H1 (cell line): ENCODE measurements around the gene YEATS4. TPM values are rescaled to one million over a fixed set of nuclear protein-coding genes. Genes with fewer than 3 reads are reported as not detected.

Experiments used
- CTCF ChIA-PET: fragments of 300-600 bp; sonication (Branson Sonifier 250); formaldehyde crosslinking; loops from one replicate; lab custom pipeline; 2021; ENCODE audit not compliant: partially characterized antibody; lab: Charles Lee
- POLR2A ChIA-PET: fragments of 300-600 bp; sonication (Branson Sonifier 250); formaldehyde crosslinking; loops from one replicate; lab custom pipeline; 2021; ENCODE audit warnings: inconsistent platforms; ENCODE audit not compliant: partially characterized antibody; lab: Charles Lee
- DNase-seq, 2 experiments: peaks; one replicate each; pipeline versions ENCODE4 v3.0.0 to v3.0.0-alpha.2; 2010 to 2022; ENCODE audit warnings: low spot score in 2 of 2, low read depth in 1 of 2, mixed read lengths in 1 of 2
- FAIRE-seq: peaks from 2 replicates; lab custom pipeline; 2011; peaks lifted over from hg19 to GRCh38; lab: Jason Lieb, UNC
- H2AFZ ChIP-seq: 2 replicates; pipeline ENCODE4 v1.8.1; 2012; ENCODE audit warnings: low read length, inconsistent platforms
- H2AK5ac ChIP-seq: 2 replicates; pipeline ENCODE4 v1.6.1; 2013; ENCODE audit warnings: low read depth, low read length
- H2BK120ac ChIP-seq: replicated peaks from 2 replicates; pipeline ENCODE3; 2013; ENCODE audit warnings: low read depth, low read length, inconsistent platforms
- H2BK12ac ChIP-seq: 2 replicates; pipeline ENCODE4 v1.6.1; 2013; ENCODE audit warnings: low read depth, low read length
- H2BK15ac ChIP-seq: 2 replicates; pipeline ENCODE4 v1.6.1; 2013; ENCODE audit warnings: low read length
- H2BK20ac ChIP-seq: 2 replicates; pipeline ENCODE4 v1.6.1; 2013; ENCODE audit warnings: low read length
- H2BK5ac ChIP-seq: 2 replicates; pipeline ENCODE4 v1.6.1; 2013; ENCODE audit warnings: low read depth, low read length
- H3K14ac ChIP-seq: 2 replicates; pipeline ENCODE4 v1.6.1; 2013; ENCODE audit warnings: inconsistent platforms; ENCODE audit not compliant: insufficient read length
- H3K18ac ChIP-seq: 2 replicates; pipeline ENCODE4 v1.6.1; 2013; ENCODE audit warnings: low read length; ENCODE audit errors: extremely low read depth
- H3K23ac ChIP-seq: 2 replicates; pipeline ENCODE4 v1.6.1; 2013; ENCODE audit warnings: inconsistent platforms; ENCODE audit not compliant: insufficient read length
- H3K23me2 ChIP-seq: 2 replicates; pipeline ENCODE4 v1.6.1; 2013; ENCODE audit warnings: low read depth, low read length
- H3K27ac ChIP-seq: 2 replicates; pipeline ENCODE4 v1.6.1; 2011; ENCODE audit warnings: low read depth, low read length, inconsistent platforms
- H3K27me3 ChIP-seq, 4 experiments: replicated peaks in 1 of 4; 1 replicate in 1 of 4; 2 replicates in 3 of 4; pipeline versions ENCODE4 v1.6.1 to v1.8.1; 2011 to 2013; ENCODE audit warnings: low read length in 3 of 4, mild to moderate bottlenecking in 3 of 4, inconsistent platforms in 2 of 4, mixed read lengths in 2 of 4, moderate library complexity in 1 of 4; ENCODE audit not compliant: control insufficient read depth in 3 of 4, insufficient read depth in 3 of 4; ENCODE audit errors: extremely low read depth in 1 of 4
- H3K36me3 ChIP-seq, 4 experiments: 2 replicates each; pipeline versions ENCODE4 v1.6.1 to v1.8.1; 2011 to 2013; ENCODE audit warnings: mild to moderate bottlenecking in 4 of 4, low read length in 3 of 4, moderate library complexity in 2 of 4, control low read depth in 1 of 4, inconsistent platforms in 1 of 4; ENCODE audit not compliant: insufficient read depth in 4 of 4, control insufficient read depth in 2 of 4
- H3K4ac ChIP-seq: replicated peaks from 2 replicates; pipeline ENCODE3; 2013; ENCODE audit warnings: low read length, low read depth, mixed read lengths, inconsistent platforms; ENCODE audit not compliant: insufficient read length
- H3K4me1 ChIP-seq, 4 experiments: replicated peaks in 1 of 4; 1 replicate in 1 of 4; 2 replicates in 3 of 4; pipeline versions ENCODE4 v1.6.1 to v1.8.1; 2011 to 2013; ENCODE audit warnings: low read length in 3 of 4, inconsistent platforms in 2 of 4, mixed read lengths in 1 of 4; ENCODE audit not compliant: insufficient read depth in 4 of 4, control insufficient read depth in 3 of 4
- H3K4me2 ChIP-seq, 2 experiments: 2 replicates each; pipeline versions ENCODE4 v1.6.1 to v1.8.1; 2011 to 2013; ENCODE audit warnings: low read depth in 2 of 2, low read length in 2 of 2, control low read depth in 1 of 2, inconsistent platforms in 1 of 2, mild to moderate bottlenecking in 1 of 2; ENCODE audit not compliant: insufficient read depth in 1 of 2
- H3K4me3 ChIP-seq, 4 experiments: fragments of 200-600, 300-600 bp in 1 of 4; sonication (generic), shearing (Covaris generic), sonication (Bioruptor Twin) in 1 of 4; 2 replicates each; pipeline versions ENCODE4 v1.5.1 to v1.8.1; 2011 to 2016; ENCODE audit warnings: low read length in 4 of 4, low read depth in 3 of 4, control low read depth in 2 of 4, inconsistent platforms in 2 of 4, mild to moderate bottlenecking in 2 of 4, mixed read lengths in 1 of 4, moderate library complexity in 1 of 4; ENCODE audit not compliant: insufficient read depth in 2 of 4; ENCODE audit errors: extremely low read depth in 1 of 4
- H3K56ac ChIP-seq: replicated peaks from 2 replicates; pipeline ENCODE3; 2013; ENCODE audit warnings: low read depth, mild to moderate bottlenecking, mixed read lengths, low read length, inconsistent platforms; ENCODE audit not compliant: insufficient read length
- H3K79me1 ChIP-seq: 2 replicates; pipeline ENCODE4 v1.6.1; 2013; ENCODE audit warnings: low read depth, low read length, control low read depth
- H3K79me2 ChIP-seq, 2 experiments: 2 replicates each; pipeline versions ENCODE4 v1.6.1 to v1.8.1; 2012 to 2013; ENCODE audit warnings: low read length in 2 of 2, mild to moderate bottlenecking in 2 of 2, inconsistent platforms in 1 of 2; ENCODE audit not compliant: insufficient read depth in 2 of 2, control insufficient read depth in 1 of 2
- H3K9ac ChIP-seq, 4 experiments: replicated peaks in 1 of 4; 1 replicate in 1 of 4; 2 replicates in 3 of 4; pipeline versions ENCODE4 v1.6.1 to v1.8.1; 2011 to 2013; ENCODE audit warnings: low read depth in 3 of 4, low read length in 3 of 4, control low read depth in 2 of 4, mild to moderate bottlenecking in 2 of 4, moderate library complexity in 2 of 4, inconsistent platforms in 1 of 4; ENCODE audit errors: extremely low read depth in 1 of 4
- H3K9me3 ChIP-seq, 2 experiments: 2 replicates each; pipeline versions ENCODE4 v1.6.1 to v1.8.1; 2012 to 2013; ENCODE audit warnings: mild to moderate bottlenecking in 2 of 2, moderate library complexity in 2 of 2, control low read depth in 1 of 2, inconsistent platforms in 1 of 2, low read depth in 1 of 2, low read length in 1 of 2, mixed read lengths in 1 of 2; ENCODE audit not compliant: insufficient read depth in 2 of 2
- H4K20me1 ChIP-seq, 2 experiments: replicated peaks in 1 of 2; 2 replicates each; pipeline versions ENCODE3 to v1.8.1; 2011 to 2013; ENCODE audit warnings: inconsistent platforms in 2 of 2, low read length in 2 of 2, mild to moderate bottlenecking in 1 of 2; ENCODE audit not compliant: insufficient read depth in 2 of 2, control insufficient read depth in 1 of 2
- H4K5ac ChIP-seq: 2 replicates; pipeline ENCODE4 v1.6.1; 2013; ENCODE audit warnings: low read length, low read depth, mixed read lengths, inconsistent platforms; ENCODE audit not compliant: insufficient read length
- H4K8ac ChIP-seq: 2 replicates; pipeline ENCODE4 v1.8.0; 2013; ENCODE audit warnings: mild to moderate bottlenecking, moderate library complexity, low read length, inconsistent platforms; ENCODE audit not compliant: insufficient read depth; ENCODE audit errors: extremely low read depth
- H4K91ac ChIP-seq: replicated peaks from 2 replicates; pipeline ENCODE3; 2013; ENCODE audit warnings: low read length, mixed read lengths, inconsistent platforms; ENCODE audit not compliant: insufficient read length
- BACH1 ChIP-seq: IDR thresholded peaks from 2 replicates; pipeline ENCODE4 v1.6.1; 2012; ENCODE audit warnings: low read length, improper control_type of control experiment
- CTBP2 ChIP-seq: IDR thresholded peaks from 2 replicates; pipeline ENCODE4 v1.7.0; 2011; ENCODE audit warnings: borderline replicate concordance, mild to moderate bottlenecking, moderate library complexity, mixed read lengths, low read length; ENCODE audit not compliant: insufficient read depth, insufficient read length
- E2F6 ChIP-seq: IDR thresholded peaks from 2 replicates; pipeline ENCODE4 v1.6.1; 2012; ENCODE audit warnings: inconsistent platforms
- EGR1 ChIP-seq: IDR thresholded peaks from 2 replicates; pipeline ENCODE4 v1.6.1; 2011; ENCODE audit warnings: low read depth, low read length, borderline replicate concordance
- FOSL1 ChIP-seq: IDR thresholded peaks from 2 replicates; pipeline ENCODE4 v1.6.1; 2011; ENCODE audit warnings: mild to moderate bottlenecking, low read depth, low read length, moderate library complexity; ENCODE audit not compliant: insufficient read depth
- JUND ChIP-seq: IDR thresholded peaks from 2 replicates; pipeline ENCODE4 v1.6.1; 2011; ENCODE audit warnings: mild to moderate bottlenecking, improper control_type of control experiment, low read length
- KDM1A ChIP-seq: fragments of 200-600, 300-600 bp; sonication (generic); IDR thresholded peaks from 2 replicates; pipeline ENCODE4 v1.7.1; 2016; ENCODE audit warnings: mild to moderate bottlenecking, low read length, borderline replicate concordance
- KDM4A ChIP-seq: IDR thresholded peaks from one replicate; pipeline ENCODE4 v1.7.1; 2012; ENCODE audit warnings: low read depth, mild to moderate bottlenecking, moderate library complexity, low read length, inconsistent platforms; ENCODE audit not compliant: severe bottlenecking
- NRF1 ChIP-seq: IDR thresholded peaks from 2 replicates; pipeline ENCODE4 v1.6.1; 2011; ENCODE audit warnings: mild to moderate bottlenecking, low read depth, low read length, improper control_type of control experiment
- POLR2A ChIP-seq, 2 experiments: IDR thresholded peaks; 1 replicate in 1 of 2; 2 replicates in 1 of 2; pipeline ENCODE4 v1.6.1; 2011; ENCODE audit warnings: low read depth in 2 of 2, low read length in 2 of 2, mild to moderate bottlenecking in 2 of 2; ENCODE audit errors: control extremely low read depth in 1 of 2
- RBBP5 ChIP-seq: IDR thresholded peaks from 2 replicates; pipeline ENCODE4 v1.7.1; 2012; ENCODE audit warnings: low read depth, mild to moderate bottlenecking, inconsistent platforms, low read length, moderate library complexity, borderline replicate concordance
- RFX5 ChIP-seq: IDR thresholded peaks from 2 replicates; pipeline ENCODE4 v1.6.1; 2011; ENCODE audit warnings: low read depth, low read length, improper control_type of control experiment, borderline replicate concordance
- RNF2 ChIP-seq: fragments of 200-900, 300-1000 bp; sonication (generic); IDR thresholded peaks from 2 replicates; pipeline ENCODE4 v1.7.1; 2016; ENCODE audit warnings: borderline replicate concordance, low read depth, mild to moderate bottlenecking, antibody characterized with exemption, low read length; ENCODE audit not compliant: poor library complexity, severe bottlenecking; ENCODE audit errors: missing control alignments
- WGBS, 2 experiments: shearing (Covaris generic) in 1 of 2; methylation state at CpG; one replicate each; pipeline versions ENCODE4 v1.1.6 to v1.1.7; 2013 to 2015; ENCODE audit warnings: low lambda C conversion rate in 2 of 2, mixed read lengths in 2 of 2, inconsistent platforms in 1 of 2, low coverage in 1 of 2, missing lambda C conversion rate in 1 of 2; ENCODE audit not compliant: insufficient replicate concordance in 2 of 2, insufficient coverage in 1 of 2, insufficient read length in 1 of 2; ENCODE audit errors: extremely low coverage in 1 of 2, missing lambda C conversion rate in 1 of 2; 5-methylcytosine and 5-hydroxymethylcytosine counted together
- polyA plus RNA-seq, 7 experiments: library from polyadenylated mRNA; depleted of rRNA in 3 of 7; stranded (reverse) in 5 of 7; unstranded in 2 of 7; fragments of >200 nt in 5 of 7; fragments of 200-250 nt in 2 of 7; gene quantifications; 1 replicate in 5 of 7; 2 replicates in 1 of 7; 4 replicates in 1 of 7; pipeline versions ENCODE4 v1.2.1 to v1.2.3, GENCODE V29; 2011 to 2013; ENCODE audit warnings: missing spikeins in 2 of 7, mixed read lengths in 2 of 7
- total RNA-seq: library from RNA; stranded (reverse); fragmentation: NEBNext Ultra II Directional; extraction: Animal tissue kit (Norgen Biotek cat#: 25700); gene quantifications from 2 replicates; pipeline ENCODE4 v1.2.1, GENCODE V29; 2021

The YEATS4 gene
- total and polyA plus RNA-seq, 2 of the 8 experiments (the other 6 are each of a cell fraction or from before 2014, with no cell fraction given): 25.7 to 32.5 TPM

GRCh38 chr12:69401940-69402339 lies 42.4 kb downstream of the YEATS4 start:
- ChIA-PET CTCF (interaction anchor here (0.8 to 1.3 kb wide), 4 partner anchors 15 to 158 kb away, joined by 3 to 4 read pairs (median 4); no protein-coding TSS in a partner anchor), POLR2A (no interaction called here)
- no peaks in the 10 kb centered on the region for H3K27me3 ChIP-seq
- no peak overlapping the region for H4K91ac ChIP-seq
- no peak overlapping the region for H3K18ac ChIP-seq
- no peak overlapping the region for H4K5ac ChIP-seq
- H3K14ac ChIP-seq: no peak overlapping the region
- no peak for FAIRE-seq
- no peak overlapping the region for H2AFZ ChIP-seq
- H3K9ac ChIP-seq: no peak overlapping the region
- no peak overlapping the region for H3K56ac ChIP-seq
- H2BK20ac ChIP-seq: no peak overlapping the region
- H3K36me3 ChIP-seq: no peaks in the 10 kb centered on the region
- no peak overlapping the region for H3K27ac ChIP-seq
- no peaks in the 10 kb centered on the region for H3K23me2 ChIP-seq
- H3K79me2 ChIP-seq: no peaks in the 10 kb centered on the region
- no peak overlapping the region for H2BK12ac ChIP-seq
- H3K79me1 ChIP-seq: no peaks in the 10 kb centered on the region
- no peak for DNase-seq
- H4K20me1 ChIP-seq: no peaks in the 10 kb centered on the region
- no peak overlapping the region for H2BK5ac ChIP-seq
- no peak overlapping the region for H4K8ac ChIP-seq
- 92% methylated on average over 4 of the region's 4 CpGs; no CpG with 5 or more reads in 1 of the 2 experiments for WGBS, 2 experiments
- no peak overlapping the region for H3K4me3 ChIP-seq
- H2BK15ac ChIP-seq: peak overlapping the region; percentile 37; the same call in 1 of the 2 replicates
- H3K4me2 ChIP-seq: no peak overlapping the region
- H2AK5ac ChIP-seq: no peak overlapping the region
- no peak overlapping the region for H3K23ac ChIP-seq
- no peak overlapping the region for H2BK120ac ChIP-seq
- no peaks in the 10 kb centered on the region for H3K4me1 ChIP-seq
- no peaks in the 10 kb centered on the region for H3K9me3 ChIP-seq
- H3K4ac ChIP-seq: no peak overlapping the region
- TF ChIP-seq E2F6 (no peak), KDM1A (no peak), EGR1 (no peak), FOSL1 (no peak), NRF1 (no peak), RNF2 (no peak), RBBP5 (no peak), RFX5 (no peak), BACH1 (no peak), CTBP2 (no peak), JUND (no peak), POLR2A (IDR thresholded peaks at IDR 0.05; ENCODE audit: control extremely low read depth in 1 of 2, low read depth in 2 of 2, low read length in 2 of 2) (no peak), KDM4A (no peak)
